SK-N-SH (cell line): ENCODE measurements around the gene SV2C. TPM values are rescaled to one million over a fixed set of nuclear protein-coding genes. Genes with fewer than 3 reads are reported as not detected.

Experiments used
- CTCF ChIA-PET: fragments of 300-600, 350-600 bp; formaldehyde crosslinking; extraction: SDS; loops from one replicate; lab custom pipeline; 2021; lab: Yijun Ruan, JAX
- POLR2A ChIA-PET: fragments of 350-600 bp; sonication (Branson Sonifier 250); formaldehyde crosslinking; extraction: SDS; loops from one replicate; lab custom pipeline; 2020; ENCODE audit warnings: antibody characterized with exemption, inconsistent platforms; lab: Yijun Ruan, JAX
- DNase-seq: peaks from one replicate; pipeline ENCODE4 v3.0.0; 2012
- H2AFZ ChIP-seq: fragments of 200-600 bp; sonication (generic); 2 replicates; pipeline ENCODE4 v1.8.1; 2016; ENCODE audit warnings: antibody characterized with exemption, mild to moderate bottlenecking, low read depth
- H3F3A ChIP-seq: fragments of 200-600 bp; sonication (generic); replicated peaks from 2 replicates; pipeline ENCODE3; 2016; ENCODE audit warnings: antibody characterized with exemption, mild to moderate bottlenecking; ENCODE audit not compliant: insufficient read depth
- H3K27ac ChIP-seq, 2 experiments: fragments of 200-500 bp in 1 of 2; fragments of 200-600 bp in 1 of 2; sonication (Bioruptor generic) in 1 of 2; sonication (generic), shearing (Covaris generic) in 1 of 2; 2 replicates each; pipeline versions ENCODE4 v1.5.1 to v1.6.1; 2014 to 2016; ENCODE audit warnings: low read depth in 2 of 2, inconsistent platforms in 1 of 2, low read length in 1 of 2, mild to moderate bottlenecking in 1 of 2, mixed read lengths in 1 of 2
- H3K27me3 ChIP-seq: fragments of 200-600 bp; sonication (generic), shearing (Covaris generic); 2 replicates; pipeline ENCODE4 v1.6.1; 2016; ENCODE audit warnings: mixed run types; ENCODE audit not compliant: insufficient read depth
- H3K36me3 ChIP-seq, 2 experiments: fragments of 200-500 bp in 1 of 2; fragments of 200-600 bp in 1 of 2; sonication (Bioruptor generic) in 1 of 2; sonication (generic) in 1 of 2; replicated peaks in 1 of 2; 2 replicates each; pipeline versions ENCODE3 to v1.5.1; 2014 to 2016; ENCODE audit warnings: low read length in 1 of 2, mild to moderate bottlenecking in 1 of 2; ENCODE audit not compliant: insufficient read depth in 2 of 2, control insufficient read depth in 1 of 2
- H3K4me1 ChIP-seq, 2 experiments: fragments of 200-500 bp in 1 of 2; fragments of 200-600 bp in 1 of 2; sonication (Bioruptor generic) in 1 of 2; sonication (generic), shearing (Covaris generic) in 1 of 2; 2 replicates each; pipeline versions ENCODE4 v1.5.1 to v1.6.1; 2014 to 2016; ENCODE audit warnings: low read depth in 1 of 2, low read length in 1 of 2, mixed run types in 1 of 2; ENCODE audit not compliant: insufficient read depth in 2 of 2, control insufficient read depth in 1 of 2
- H3K4me2 ChIP-seq: fragments of 200-600 bp; sonication (generic), shearing (Covaris generic); 2 replicates; pipeline ENCODE4 v1.6.1; 2017; ENCODE audit warnings: mixed run types
- H3K4me3 ChIP-seq, 2 experiments: fragments of 200-500 bp in 1 of 2; fragments of 200-600 bp in 1 of 2; sonication (Bioruptor generic) in 1 of 2; sonication (generic), shearing (Covaris generic) in 1 of 2; 2 replicates each; pipeline versions ENCODE4 v1.5.1 to v1.8.1; 2014 to 2016; ENCODE audit warnings: low read depth in 2 of 2, inconsistent platforms in 1 of 2, low read length in 1 of 2, mild to moderate bottlenecking in 1 of 2, mixed read lengths in 1 of 2, moderate library complexity in 1 of 2
- H3K79me2 ChIP-seq: fragments of 200-600 bp; sonication (generic); 2 replicates; pipeline ENCODE4 v1.8.1; 2017; ENCODE audit warnings: mild to moderate bottlenecking; ENCODE audit not compliant: insufficient read depth
- H3K9ac ChIP-seq: fragments of 200-600 bp; sonication (generic); 2 replicates; pipeline ENCODE4 v1.6.1; 2017; ENCODE audit warnings: mixed run types
- H3K9me2 ChIP-seq: fragments of 200-600 bp; sonication (generic); 2 replicates; pipeline ENCODE4 v1.6.1; 2017; ENCODE audit warnings: mixed run types
- H3K9me3 ChIP-seq: fragments of 200-600 bp; sonication (generic); 2 replicates; pipeline ENCODE4 v1.6.1; 2017; ENCODE audit warnings: mixed run types, mild to moderate bottlenecking, moderate library complexity
- H4K20me1 ChIP-seq: fragments of 200-600 bp; sonication (generic); 2 replicates; pipeline ENCODE4 v1.6.1; 2017; ENCODE audit warnings: mild to moderate bottlenecking, mixed run types; ENCODE audit not compliant: insufficient read depth
- ELF1 ChIP-seq: IDR thresholded peaks from 2 replicates; pipeline ENCODE4 v1.4.0; 2012
- EZH2phosphoT487 ChIP-seq: fragments of 200-600 bp; sonication (generic); IDR thresholded peaks from 2 replicates; pipeline ENCODE4 v1.6.1; 2017; ENCODE audit warnings: low read depth, mixed run types, mild to moderate bottlenecking, antibody characterized with exemption, moderate library complexity, borderline replicate concordance
- FOXJ3 ChIP-seq: sonication (generic); formaldehyde crosslinking; IDR thresholded peaks from 2 replicates; pipeline ENCODE4 v1.5.1; 2020; ENCODE audit warnings: mild to moderate bottlenecking, missing genetic modification reagents
- FOXM1 ChIP-seq: IDR thresholded peaks from 2 replicates; pipeline ENCODE4 v1.4.0; 2012; ENCODE audit warnings: low read depth, mild to moderate bottlenecking
- GABPA ChIP-seq: IDR thresholded peaks from 2 replicates; pipeline ENCODE4 v1.4.0; 2012; ENCODE audit warnings: low read depth, mild to moderate bottlenecking
- IRF3 ChIP-seq: fragments of 150-350 bp; IDR thresholded peaks from 2 replicates; pipeline ENCODE4 v1.6.1; 2016; ENCODE audit warnings: mild to moderate bottlenecking, low read depth, low read length
- JUND ChIP-seq: IDR thresholded peaks from 2 replicates; pipeline ENCODE4 v1.4.0; 2012
- NFIC ChIP-seq: IDR thresholded peaks from 2 replicates; pipeline ENCODE4 v1.4.0; 2012; ENCODE audit warnings: borderline replicate concordance
- PBX3 ChIP-seq: IDR thresholded peaks from 2 replicates; pipeline ENCODE4; 2012
- RAD21 ChIP-seq: IDR thresholded peaks from 2 replicates; pipeline ENCODE4 v1.6.1; 2012; ENCODE audit warnings: mild to moderate bottlenecking, low read length
- REST ChIP-seq: IDR thresholded peaks from 2 replicates; pipeline ENCODE4 v1.6.1; 2012; ENCODE audit warnings: mild to moderate bottlenecking, low read depth, low read length, moderate library complexity
- RFX5 ChIP-seq: IDR thresholded peaks from 2 replicates; pipeline ENCODE4 v1.6.1; 2012; ENCODE audit warnings: mild to moderate bottlenecking, improper control_type of control experiment, low read length
- RXRA ChIP-seq: IDR thresholded peaks from 2 replicates; pipeline ENCODE4 v1.4.0; 2012; ENCODE audit warnings: low read depth, mild to moderate bottlenecking, borderline replicate concordance
- SIN3A ChIP-seq: IDR thresholded peaks from 2 replicates; pipeline ENCODE4 v1.6.1; 2012; ENCODE audit warnings: low read depth, mild to moderate bottlenecking, low read length, moderate library complexity, borderline replicate concordance
- SMC3 ChIP-seq: IDR thresholded peaks from 2 replicates; pipeline ENCODE4 v1.6.1; 2012; ENCODE audit warnings: low read depth, low read length, improper control_type of control experiment
- TEAD4 ChIP-seq: IDR thresholded peaks from 2 replicates; pipeline ENCODE4 v1.4.0; 2012; ENCODE audit warnings: mild to moderate bottlenecking, borderline replicate concordance; ENCODE audit not compliant: insufficient read depth
- USF2 ChIP-seq: fragments of 150-350 bp; IDR thresholded peaks from 2 replicates; pipeline ENCODE4 v1.6.1; 2017; ENCODE audit warnings: antibody characterized with exemption, low read length, low read depth, borderline replicate concordance
- WGBS: methylation state at CpG from one replicate; pipeline ENCODE4 v1.1.6; 2017; ENCODE audit warnings: low lambda C conversion rate; 5-methylcytosine and 5-hydroxymethylcytosine counted together
- polyA plus RNA-seq, 3 experiments: library from polyadenylated mRNA; depleted of rRNA; stranded (reverse); fragments of >200 nt; gene quantifications; 2 replicates each; pipeline ENCODE4 v1.2.3, GENCODE V29; 2012

Gene SV2C
- polyA plus RNA-seq, 1 of the 3 experiments (the other 2 are of a cell fraction) = 0.05 TPM

- Histone ChIP-seq H3K79me2 (no peaks in the 10 kb centered on the region), H3K4me2 (no peak overlapping the region), H3K27ac (no peak overlapping the region), H3K4me3 (no peak overlapping the region), H4K20me1 (no peaks in the 10 kb centered on the region), H2AFZ (no peak overlapping the region), H3K9me3 (no peaks in the 10 kb centered on the region), H3F3A (no peaks in the 10 kb centered on the region), H3K27me3 (no peaks in the 10 kb centered on the region), H3K9me2 (no peaks in the 10 kb centered on the region), H3K9ac (no peak overlapping the region), H3K36me3 (no peaks in the 10 kb centered on the region), H3K4me1 (peaks cover 0 to 5% of the 10 kb centered on the region in 2 experiments; a peak in 1 of 4 replicates)
- ChIA-PET CTCF (interaction anchor here (1.3 kb wide), 1 partner anchor 8 kb away, joined by 5 read pairs; no protein-coding TSS in a partner anchor), POLR2A (no interaction called here)
- 51% methylated on average over 5 of the region's 5 CpGs for WGBS
- TF ChIP-seq FOXM1 (no peak), REST (no peak), FOXJ3 (CRISPR knock-in tag) (no peak), USF2 (no peak), RAD21 (no peak)
- DNase-seq = no peak
These were observed 181.5 kb downstream of the SV2C start for GRCh38 chr5:76264681-76265080.

- Histone ChIP-seq H3K36me3 (no peaks in the 10 kb centered on the region), H3K9me2 (no peaks in the 10 kb centered on the region), H3K9me3 (no peaks in the 10 kb centered on the region), H4K20me1 (no peaks in the 10 kb centered on the region), H3K79me2 (no peaks in the 10 kb centered on the region), H3K9ac (no peak overlapping the region), H3K27me3 (no peaks in the 10 kb centered on the region), H3F3A (no peaks in the 10 kb centered on the region), H3K4me2 (no peak overlapping the region), H2AFZ (no peak overlapping the region), H3K4me3 (no peak overlapping the region), H3K27ac (no peak overlapping the region), H3K4me1 (peaks cover 0 to 6% of the 10 kb centered on the region in 2 experiments; a peak in 1 of 4 replicates)
- POLR2A ChIA-PET = no interaction called here
- WGBS = 36% methylated on average over 10 of the region's 10 CpGs
- no peak for DNase-seq
- TF ChIP-seq PBX3 (no peak), ELF1 (no peak), RFX5 (no peak), SMC3 (no peak), EZH2phosphoT487 (no peak), USF2 (no peak), NFIC (no peak), GABPA (no peak), FOXJ3 (CRISPR knock-in tag) (no peak), SIN3A (no peak), RAD21 (no peak), TEAD4 (no peak), IRF3 (no peak), JUND (no peak), RXRA (no peak)
- CTCF ChIA-PET = no interaction called here
These were observed 186.2 kb downstream of the SV2C start for GRCh38 chr5:76269259-76269931.
